ENCODE results near the gene ITGA8.

GRCh38 chr10:15531927-15532722, 187.6 kb downstream of the ITGA8 start:
- TF ChIP-seq CEBPB (IDR thresholded peaks at IDR 0.05; ENCODE audit: low read depth, low read length) (no peak), CTCF (conservative IDR thresholded peaks at IDR 0.05; ENCODE audit: low read depth, low read length) (no peak), RAD21 (IDR thresholded peaks at IDR 0.05; ENCODE audit: low read length) (no peak), POLR2A (IDR thresholded peaks at IDR 0.05; ENCODE audit: low read depth, low read length) (no peak)
